Activated naive CD4-positive, alpha-beta T cell treated with anti-CD3 and anti-CD28 coated beads, Interleukin-2, amount 50 U/mL, for 72 hours (primary cell): ENCODE data around the gene AGO3. TPM values are rescaled to one million over a fixed set of nuclear protein-coding genes. Genes with fewer than 3 reads are reported as not detected.

Source experiments
- ATAC-seq, 2 donors: fragments of 150-1000 bp; cut with Tn5 transposase; 2 replicates each; pipeline ENCODE4 v1.10.0; 2021; ENCODE audit warnings: mild to moderate bottlenecking in 2 of 2, moderate library complexity in 2 of 2
- DNase-seq, 2 donors: peaks; one replicate each; pipeline ENCODE4 v3.0.0; 2021 to 2022; ENCODE audit warnings: low spot score in 2 of 2
- H3K27ac Mint-ChIP-seq, 2 donors: one replicate each; pipeline ENCODE4 v1.8.0; 2022; ENCODE audit warnings: mild to moderate bottlenecking in 2 of 2, mixed read lengths in 2 of 2
- H3K36me3 Mint-ChIP-seq, 2 donors: one replicate each; pipeline ENCODE4 v1.8.0; 2022; ENCODE audit warnings: mixed read lengths in 2 of 2
- H3K9me3 Mint-ChIP-seq, 2 donors: one replicate each; pipeline ENCODE4 v1.8.0; 2022; ENCODE audit warnings: mixed read lengths in 2 of 2
- total RNA-seq, 2 donors: library from RNA; stranded (reverse); gene quantifications; one replicate each; pipeline ENCODE4 v1.2.3, GENCODE V29; 2022

Gene AGO3
- total RNA-seq, 2 donors from 2014 or later, result 32.9 to 43.6 TPM

- no peaks in the 10 kb centered on the region for H3K36me3 Mint-ChIP-seq
- ATAC-seq (peak in 1 of 2 donors; percentile 11), DNase-seq (no peak)
- no peaks in the 10 kb centered on the region for H3K9me3 Mint-ChIP-seq
- no peak within 1 kb of the TSS for H3K27ac Mint-ChIP-seq
Observed at GRCh38 chr1:36083635-36084496, 153.0 kb downstream of the AGO3 start, which contains the start of gene TEKT2. Gene TEKT2 (plus strand): TSS chr1:36084094. CDS start chr1:36084922, 828 bp downstream.

DNA sequence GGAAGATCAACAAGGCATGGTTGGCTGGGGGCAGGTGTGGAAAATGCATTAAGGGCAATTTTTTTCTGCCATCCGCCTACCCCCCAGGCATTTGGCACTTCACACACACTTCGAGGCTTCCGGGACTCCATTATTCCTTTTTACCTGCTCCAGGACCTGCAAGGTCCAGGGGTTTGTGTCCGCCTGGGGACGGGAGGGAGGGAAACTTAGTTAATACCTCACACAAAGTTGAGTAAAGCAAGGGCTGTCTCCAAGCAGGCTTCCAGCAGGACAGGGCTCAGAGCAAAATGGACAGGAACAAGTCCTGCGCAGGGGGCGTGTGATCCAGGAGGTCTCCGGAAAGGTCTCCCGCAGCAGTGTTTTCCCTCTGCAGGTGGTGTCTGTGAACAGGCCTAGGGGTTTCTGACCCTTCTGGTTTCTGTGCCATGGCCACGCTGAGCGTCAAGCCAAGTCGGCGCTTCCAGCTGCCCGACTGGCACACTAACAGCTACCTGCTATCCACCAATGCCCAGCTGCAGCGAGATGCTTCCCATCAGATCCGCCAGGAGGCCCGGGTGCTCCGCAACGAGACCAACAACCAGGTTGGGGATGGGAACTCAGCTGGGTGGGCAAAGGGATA is 153.7 kb downstream of the AGO3 start:
- Mint-ChIP-seq H3K27ac (no peak overlapping the region), H3K36me3 (peaks cover 5% of the 10 kb centered on the region in 2 donors), H3K9me3 (no peaks in the 10 kb centered on the region)
- ATAC-seq (no peak), DNase-seq (no peak)

GRCh38 chr1:36085126-36085525 is 154.2 kb downstream of the AGO3 start:
- Mint-ChIP-seq H3K9me3 (no peaks in the 10 kb centered on the region), H3K27ac (no peak overlapping the region), H3K36me3 (peaks cover 8 to 10% of the 10 kb centered on the region in 2 donors)
- ATAC-seq (no peak), DNase-seq (no peak)

GRCh38 chr1:36085686-36086526 is 155.0 kb downstream of the AGO3 start:
- Mint-ChIP-seq H3K27ac (no peak overlapping the region), H3K9me3 (no peaks in the 10 kb centered on the region), H3K36me3 (peaks cover 8 to 10% of the 10 kb centered on the region in 2 donors)
- DNase-seq, result no peak
- ATAC-seq, result no peak

DNA sequence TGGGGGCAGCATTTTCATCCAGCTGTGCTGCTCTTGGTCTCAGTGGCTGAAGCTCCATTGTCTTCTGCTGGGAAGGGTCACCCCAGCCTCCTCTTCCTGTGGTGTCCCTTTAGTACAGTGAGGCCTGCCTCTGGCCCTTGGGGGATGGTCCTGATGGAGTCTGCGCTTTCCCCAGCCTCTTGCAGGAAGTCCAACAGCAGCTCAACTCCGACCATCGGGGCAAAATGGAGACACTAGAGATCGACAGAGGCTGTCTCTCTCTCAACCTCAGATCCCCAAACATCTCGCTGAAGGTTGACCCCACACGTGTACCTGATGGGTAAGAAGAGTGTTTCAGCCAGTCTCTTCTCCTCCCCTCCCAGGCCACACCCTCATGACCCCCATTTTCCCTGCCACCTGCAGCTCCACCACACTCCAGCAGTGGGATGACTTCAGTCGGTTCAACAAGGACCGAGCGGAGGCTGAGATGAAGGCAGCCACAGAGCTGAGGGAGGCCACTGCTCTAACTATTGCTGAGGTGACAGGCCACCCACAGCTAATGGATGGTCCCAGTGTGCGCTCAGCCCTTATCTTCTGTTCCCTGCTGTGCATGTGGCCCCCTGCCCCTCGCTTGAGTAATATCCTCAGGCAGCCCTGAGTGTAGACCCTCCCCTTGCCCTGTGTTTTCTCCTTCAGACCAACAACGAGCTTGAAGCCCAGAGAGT is 155.8 kb downstream of the AGO3 start:
- ATAC-seq, result no peak
- H3K9me3 Mint-ChIP-seq, result no peaks in the 10 kb centered on the region
- no peak for DNase-seq
- H3K27ac Mint-ChIP-seq, result no peak overlapping the region
- peaks cover 8 to 10% of the 10 kb centered on the region in 2 donors for H3K36me3 Mint-ChIP-seq

DNA sequence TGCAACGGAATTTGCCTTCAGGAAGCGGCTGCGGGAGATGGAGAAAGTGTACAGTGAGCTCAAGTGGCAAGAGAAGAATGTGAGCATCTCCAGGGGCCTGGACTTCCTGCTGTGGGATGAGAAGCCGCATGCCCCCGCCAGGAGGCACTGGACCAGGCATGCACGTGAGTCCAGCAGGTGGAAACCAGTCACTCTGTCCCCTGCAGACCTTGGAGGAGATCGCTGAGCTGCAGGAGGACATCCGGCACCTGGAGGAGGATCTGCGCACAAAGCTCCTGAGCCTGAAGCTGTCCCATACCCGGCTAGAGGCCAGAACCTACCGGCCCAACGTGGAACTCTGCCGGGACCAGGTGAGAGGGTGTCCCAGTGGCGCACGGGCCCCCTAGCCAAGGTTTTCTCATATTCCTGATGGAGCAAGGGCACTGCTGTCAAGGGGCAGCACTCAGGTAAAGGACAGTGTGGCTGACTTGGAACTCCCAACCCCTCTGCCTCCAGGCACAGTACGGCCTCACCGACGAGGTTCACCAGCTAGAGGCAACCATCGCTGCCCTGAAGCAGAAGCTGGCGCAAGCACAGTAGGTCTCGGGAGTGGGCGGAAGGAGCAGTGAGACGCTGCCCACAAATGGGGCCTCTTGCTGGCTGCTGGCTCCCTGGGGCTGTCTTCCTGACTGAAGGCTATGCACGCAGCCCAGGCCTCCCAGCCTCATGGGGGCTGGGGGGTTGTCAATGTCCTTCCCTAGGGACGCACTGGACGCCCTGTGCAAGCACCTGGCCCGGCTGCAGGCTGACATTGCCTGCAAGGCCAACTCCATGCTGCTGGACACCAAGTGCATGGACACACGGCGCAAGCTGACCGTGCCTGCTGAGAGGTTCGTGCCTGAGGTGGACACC is 156.6 kb downstream of the AGO3 start:
- ATAC-seq (no peak), DNase-seq (no peak)
- peaks cover 8 to 10% of the 10 kb centered on the region in 2 donors for H3K36me3 Mint-ChIP-seq
- H3K9me3 Mint-ChIP-seq, result no peaks in the 10 kb centered on the region
- H3K27ac Mint-ChIP-seq, result peak overlapping the region in 1 of 2 donors; percentile 88

GRCh38 chr1:36088265-36088576 is 157.3 kb downstream of the AGO3 start:
- Mint-ChIP-seq H3K36me3 (peaks cover 8 to 10% of the 10 kb centered on the region in 2 donors), H3K27ac (peak overlapping the region in 1 of 2 donors; percentile 88), H3K9me3 (no peaks in the 10 kb centered on the region)
- DNase-seq, result peak in 1 of 2 donors; percentile 30
- ATAC-seq, result peak; percentile 17 to 55

DNA sequence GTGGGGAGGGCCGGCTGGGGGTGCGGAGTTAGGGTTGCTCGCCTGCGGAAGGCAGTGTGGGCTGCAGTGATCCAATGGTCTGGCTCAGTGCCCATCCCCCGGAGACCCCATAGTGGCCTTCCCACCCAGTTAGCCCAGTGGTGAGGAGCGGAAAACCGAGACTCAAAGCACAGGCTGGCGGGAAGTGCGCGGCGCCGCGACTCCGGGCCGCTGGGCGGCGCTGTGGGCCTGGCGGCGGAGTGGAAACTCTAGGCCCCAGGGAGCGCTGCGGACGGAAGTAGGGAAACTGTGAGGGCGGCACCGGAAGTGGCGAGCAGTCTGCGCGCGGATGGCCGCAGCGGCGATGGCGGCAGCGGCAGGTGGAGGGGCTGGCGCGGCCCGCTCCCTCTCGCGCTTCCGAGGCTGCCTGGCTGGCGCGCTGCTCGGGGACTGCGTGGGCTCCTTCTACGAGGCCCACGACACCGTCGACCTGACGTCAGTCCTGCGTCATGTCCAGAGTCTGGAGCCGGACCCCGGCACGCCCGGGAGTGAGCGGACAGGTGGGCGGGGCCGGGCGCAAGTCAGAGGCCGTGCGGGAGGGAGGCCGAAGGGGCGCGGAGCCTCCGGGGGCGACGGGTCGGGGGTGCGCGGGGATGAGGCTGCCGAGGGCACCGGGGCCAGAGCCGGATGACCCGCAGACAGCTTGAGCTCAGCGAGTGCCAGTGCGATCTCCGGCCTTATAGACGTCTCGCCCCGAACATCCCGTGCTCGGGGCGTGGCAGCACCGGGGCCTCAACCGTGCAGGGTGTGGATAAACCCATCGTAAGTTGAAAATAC is 157.9 kb downstream of the AGO3 start, which contains the start of gene ADPRS:
ADPRS (plus strand) TSS at position 316 of the 816 bp plus-strand sequence; CDS start at position 329, 13 bp downstream.
- peaks cover 8 to 10% of the 10 kb centered on the region in 2 donors for H3K36me3 Mint-ChIP-seq
- DNase-seq (peak; percentile 89 to 93), ATAC-seq (peak; percentile 91 to 93)
- H3K9me3 Mint-ChIP-seq, result no peaks in the 10 kb centered on the region
- H3K27ac Mint-ChIP-seq, result peak within 1 kb of the TSS; percentile 88 to 96

GRCh38 chr1:36089393-36090121 is 158.7 kb downstream of the AGO3 start:
- no peak for DNase-seq
- Mint-ChIP-seq H3K36me3 (peaks cover 8 to 10% of the 10 kb centered on the region in 2 donors), H3K27ac (peak overlapping the region; percentile 88 to 96), H3K9me3 (no peaks in the 10 kb centered on the region)
- no peak for ATAC-seq

- DNase-seq (no peak), ATAC-seq (no peak)
- Mint-ChIP-seq H3K36me3 (peaks cover 8 to 10% of the 10 kb centered on the region in 2 donors), H3K9me3 (no peaks in the 10 kb centered on the region), H3K27ac (peak overlapping the region in 1 of 2 donors; percentile 65)
Observed at GRCh38 chr1:36091141-36091540, 160.2 kb downstream of the AGO3 start.

- peaks cover 8 to 10% of the 10 kb centered on the region in 2 donors for H3K36me3 Mint-ChIP-seq
Observed at GRCh38 chr1:36091698-36092097, 160.8 kb downstream of the AGO3 start.

GRCh38 chr1:36092166-36092797 is 161.4 kb downstream of the AGO3 start:
- Mint-ChIP-seq H3K36me3 (peaks cover 8 to 10% of the 10 kb centered on the region in 2 donors), H3K9me3 (no peaks in the 10 kb centered on the region), H3K27ac (peak overlapping the region; percentile 47 to 72)
- ATAC-seq (no peak), DNase-seq (peak in 1 of 2 donors; percentile 51)

More at GRCh38 chr1:36091698-36092097, 160.8 kb downstream of the AGO3 start:
- ATAC-seq (no peak), DNase-seq (peak in 1 of 2 donors; percentile 49)
- no peaks in the 10 kb centered on the region for H3K9me3 Mint-ChIP-seq
- H3K27ac Mint-ChIP-seq, result peak overlapping the region in 1 of 2 donors; percentile 65

- peak overlapping the region in 1 of 2 donors; percentile 47 for H3K27ac Mint-ChIP-seq
- DNase-seq (no peak), ATAC-seq (no peak)
- H3K36me3 Mint-ChIP-seq, result peaks cover 8 to 10% of the 10 kb centered on the region in 2 donors
- no peaks in the 10 kb centered on the region for H3K9me3 Mint-ChIP-seq
Observed at GRCh38 chr1:36092798-36093185, 161.9 kb downstream of the AGO3 start.
